ENCODE results near the gene RPL38. TPM values are rescaled to one million over a fixed set of nuclear protein-coding genes. Genes with fewer than 3 reads are reported as not detected.

RPL38 gene
- polyA plus RNA-seq, 2 of the 4 experiments (the other 2 are of a cell fraction), result 3,205 to 4,133 TPM

GRCh38 chr17:74164446-74165045 is 38.9 kb upstream of the RPL38 start:
- Histone ChIP-seq H3K4me3 (no peak overlapping the region), H3K9me3 (no peaks in the 10 kb centered on the region), H3K27ac (no peak overlapping the region), H3K4me1 (no peaks in the 10 kb centered on the region), H3K4me2 (no peak overlapping the region)
- TF ChIP-seq CTCF (IDR thresholded peaks at IDR 0.05) (no peak), POLR2A (IDR thresholded peaks at IDR 0.05; ENCODE audit: low read length) (no peak), MAX (IDR thresholded peaks at IDR 0.05) (no peak), RCOR1 (IDR thresholded peaks at IDR 0.05; ENCODE audit: low read depth, low read length) (no peak), CBX2 (IDR thresholded peaks at IDR 0.05; ENCODE audit: borderline replicate concordance, low read depth) (no peak), RAD21 (conservative IDR thresholded peaks at IDR 0.05 in 1 of 2, IDR thresholded peaks at IDR 0.05 in 1 of 2) (no peak), MYC (IDR thresholded peaks at IDR 0.05; ENCODE audit: borderline replicate concordance, low read length) (no peak), JUNB (IDR thresholded peaks at IDR 0.05) (no peak)
- TF ChIP-seq, protein P1, sequence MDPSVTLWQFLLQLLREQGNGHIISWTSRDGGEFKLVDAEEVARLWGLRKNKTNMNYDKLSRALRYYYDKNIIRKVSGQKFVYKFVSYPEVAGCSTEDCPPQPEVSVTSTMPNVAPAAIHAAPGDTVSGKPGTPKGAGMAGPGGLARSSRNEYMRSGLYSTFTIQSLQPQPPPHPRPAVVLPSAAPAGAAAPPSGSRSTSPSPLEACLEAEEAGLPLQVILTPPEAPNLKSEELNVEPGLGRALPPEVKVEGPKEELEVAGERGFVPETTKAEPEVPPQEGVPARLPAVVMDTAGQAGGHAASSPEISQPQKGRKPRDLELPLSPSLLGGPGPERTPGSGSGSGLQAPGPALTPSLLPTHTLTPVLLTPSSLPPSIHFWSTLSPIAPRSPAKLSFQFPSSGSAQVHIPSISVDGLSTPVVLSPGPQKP (IDR thresholded peaks at IDR 0.05; ENCODE audit: low read depth, low read length), result no peak
- DNase-seq (ENCODE audit: low read depth in 1 of 2, low spot score in 1 of 2) (no peak), FAIRE-seq (no peak), ATAC-seq (no peak)
- 33% methylated on average over 9 of the region's 9 CpGs for WGBS (ENCODE audit: missing lambda C conversion rate)
- ChIA-PET POLR2A (no interaction called here), CTCF (interaction anchor here (0.6 to 1.2 kb wide), 4 partner anchors 12 to 515 kb away, joined by 3 to 4 read pairs (median 3); no protein-coding TSS in a partner anchor)

DNA sequence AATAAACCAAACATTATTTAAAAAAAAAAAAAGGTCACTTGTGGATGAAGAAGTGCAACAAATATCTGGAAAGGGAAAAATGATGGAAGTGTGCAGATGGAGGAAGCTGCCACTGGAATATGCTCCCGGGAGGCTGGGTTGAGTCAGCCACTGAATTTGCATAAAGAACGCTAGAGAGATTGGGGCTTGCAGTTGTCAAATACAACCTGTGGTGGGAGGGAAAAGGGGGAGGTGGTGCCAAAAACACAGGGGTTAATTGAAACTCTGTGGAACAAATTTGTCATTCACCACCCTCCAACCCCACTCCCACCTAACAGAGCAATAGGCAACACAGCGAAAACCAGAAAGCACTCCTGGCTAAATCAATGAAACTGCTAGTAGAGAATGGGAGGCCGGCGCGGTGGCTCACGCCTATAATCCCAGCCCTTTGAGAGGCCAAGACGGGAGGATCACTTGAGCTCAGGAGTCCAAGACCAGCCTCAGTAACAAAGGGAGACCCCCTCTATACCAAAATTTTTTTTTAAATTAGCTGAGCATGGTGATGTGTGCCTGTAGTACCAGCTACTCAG is 37.6 kb upstream of the RPL38 start:
- FAIRE-seq (no peak), DNase-seq (ENCODE audit: low read depth in 1 of 2, low spot score in 1 of 2) (no peak), ATAC-seq (no peak)
- Histone ChIP-seq H3K9me3 (no peaks in the 10 kb centered on the region), H3K4me2 (no peak overlapping the region), H3K27ac (no peak overlapping the region), H3K4me1 (no peaks in the 10 kb centered on the region), H3K4me3 (no peak overlapping the region)
- TF ChIP-seq HOXA7 (CRISPR knock-in tag; IDR thresholded peaks at IDR 0.05), result no peak
- TF ChIP-seq RNF2 (IDR thresholded peaks at IDR 0.05; ENCODE audit: borderline replicate concordance, low read depth), result no peak
- no peak for TF ChIP-seq JUNB (IDR thresholded peaks at IDR 0.05)
- TF ChIP-seq, protein P2, sequence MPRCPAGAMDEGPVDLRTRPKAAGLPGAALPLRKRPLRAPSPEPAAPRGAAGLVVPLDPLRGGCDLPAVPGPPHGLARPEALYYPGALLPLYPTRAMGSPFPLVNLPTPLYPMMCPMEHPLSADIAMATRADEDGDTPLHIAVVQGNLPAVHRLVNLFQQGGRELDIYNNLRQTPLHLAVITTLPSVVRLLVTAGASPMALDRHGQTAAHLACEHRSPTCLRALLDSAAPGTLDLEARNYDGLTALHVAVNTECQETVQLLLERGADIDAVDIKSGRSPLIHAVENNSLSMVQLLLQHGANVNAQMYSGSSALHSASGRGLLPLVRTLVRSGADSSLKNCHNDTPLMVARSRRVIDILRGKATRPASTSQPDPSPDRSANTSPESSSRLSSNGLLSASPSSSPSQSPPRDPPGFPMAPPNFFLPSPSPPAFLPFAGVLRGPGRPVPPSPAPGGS (IDR thresholded peaks at IDR 0.05), result no peak
- ChIA-PET CTCF (interaction anchor here (0.6 to 1.2 kb wide), 4 partner anchors 10 to 738 kb away, joined by 3 to 5 read pairs (median 4); no protein-coding TSS in a partner anchor), POLR2A (no interaction called here)
- WGBS (ENCODE audit: missing lambda C conversion rate), result 68% methylated on average over 8 of the region's 8 CpGs

GRCh38 chr17:74170924-74171323 is 32.6 kb upstream of the RPL38 start:
- ChIA-PET CTCF (interaction anchor here (0.7 to 1.2 kb wide), 3 partner anchors 29 to 741 kb away, joined by 3 to 4 read pairs (median 3); no protein-coding TSS in a partner anchor), POLR2A (no interaction called here)
- no peak overlapping the region for H3K27ac ChIP-seq
- DNase-seq (ENCODE audit: low read depth in 1 of 2, low spot score in 1 of 2) (no peak), ATAC-seq (no peak), FAIRE-seq (no peak)
- H3K4me3 ChIP-seq, result no peak overlapping the region
- H3K4me1 ChIP-seq, result no peaks in the 10 kb centered on the region
- TF ChIP-seq CBX2 (IDR thresholded peaks at IDR 0.05; ENCODE audit: borderline replicate concordance, low read depth) (no peak), MYC (IDR thresholded peaks at IDR 0.05; ENCODE audit: borderline replicate concordance, low read length) (no peak), REST (IDR thresholded peaks at IDR 0.05) (no peak), CEBPB (IDR thresholded peaks at IDR 0.05) (no peak)
- 0 out of 3 replicates have a peak, but pooled peaks cover 6% of the 10 kb centered on the region for H3K9me3 ChIP-seq
- no peak overlapping the region for H3K4me2 ChIP-seq
- WGBS (ENCODE audit: missing lambda C conversion rate), result 0% methylated on average over 1 of the region's 1 CpG

Data from A549 (cell line).